ENCODE results near the gene MED29.

The MED29 gene

DNA sequence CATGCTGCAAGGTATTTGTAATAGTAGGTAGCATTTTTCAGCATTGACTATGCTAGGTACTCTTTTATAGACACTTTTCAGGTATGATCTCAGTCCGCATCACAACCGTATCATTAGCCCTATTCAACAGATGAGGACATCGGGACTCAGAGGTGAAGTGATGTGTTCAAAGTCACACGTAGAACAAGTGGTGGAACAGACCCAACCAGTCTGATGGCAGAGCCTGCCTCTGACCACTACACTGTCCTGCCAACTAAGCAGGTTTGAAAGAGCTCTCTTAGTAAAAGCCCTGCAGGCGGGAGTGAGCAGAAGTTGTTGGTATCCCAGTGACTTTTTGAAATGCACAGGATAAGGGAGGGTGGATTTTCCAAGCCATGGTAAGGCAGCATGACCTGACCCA lies 20.4 kb upstream of the MED29 start:
- H3K79me2 ChIP-seq (ENCODE audit: low read length), result no peaks in the 10 kb centered on the region
- no peaks in the 10 kb centered on the region for H3F3A ChIP-seq (ENCODE audit: insufficient read depth, low read length)
- no peaks in the 10 kb centered on the region for H3K4me1 ChIP-seq (ENCODE audit: low read length)
- no peaks in the 10 kb centered on the region for H3K36me3 ChIP-seq (replicated peaks; ENCODE audit: insufficient read depth, low read length)
- no peak overlapping the region for H3K4me2 ChIP-seq (ENCODE audit: low read depth, low read length)
- no peaks in the 10 kb centered on the region for H3K9me2 ChIP-seq (replicated peaks; ENCODE audit: insufficient read depth, low read length)
- H3K4me3 ChIP-seq (ENCODE audit: low read length), result no peak overlapping the region
- H3K27me3 ChIP-seq (replicated peaks; ENCODE audit: insufficient read depth, low read length), result no peaks in the 10 kb centered on the region
- H3K27ac ChIP-seq (ENCODE audit: low read length), result no peak overlapping the region
- H2AFZ ChIP-seq (ENCODE audit: low read length), result no peak overlapping the region
- no peak for DNase-seq
- H3K9me3 ChIP-seq (replicated peaks; ENCODE audit: insufficient read depth, low read length), result no peaks in the 10 kb centered on the region
- TF ChIP-seq, protein P1, sequence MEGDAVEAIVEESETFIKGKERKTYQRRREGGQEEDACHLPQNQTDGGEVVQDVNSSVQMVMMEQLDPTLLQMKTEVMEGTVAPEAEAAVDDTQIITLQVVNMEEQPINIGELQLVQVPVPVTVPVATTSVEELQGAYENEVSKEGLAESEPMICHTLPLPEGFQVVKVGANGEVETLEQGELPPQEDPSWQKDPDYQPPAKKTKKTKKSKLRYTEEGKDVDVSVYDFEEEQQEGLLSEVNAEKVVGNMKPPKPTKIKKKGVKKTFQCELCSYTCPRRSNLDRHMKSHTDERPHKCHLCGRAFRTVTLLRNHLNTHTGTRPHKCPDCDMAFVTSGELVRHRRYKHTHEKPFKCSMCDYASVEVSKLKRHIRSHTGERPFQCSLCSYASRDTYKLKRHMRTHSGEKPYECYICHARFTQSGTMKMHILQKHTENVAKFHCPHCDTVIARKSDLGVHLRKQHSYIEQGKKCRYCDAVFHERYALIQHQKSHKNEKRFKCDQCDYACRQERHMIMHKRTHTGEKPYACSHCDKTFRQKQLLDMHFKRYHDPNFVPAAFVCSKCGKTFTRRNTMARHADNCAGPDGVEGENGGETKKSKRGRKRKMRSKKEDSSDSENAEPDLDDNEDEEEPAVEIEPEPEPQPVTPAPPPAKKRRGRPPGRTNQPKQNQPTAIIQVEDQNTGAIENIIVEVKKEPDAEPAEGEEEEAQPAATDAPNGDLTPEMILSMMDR (IDR thresholded peaks at IDR 0.05; ENCODE audit: low read length), result no peak
- TF ChIP-seq EZH2phosphoT487 (IDR thresholded peaks at IDR 0.05; ENCODE audit: low read length) (no peak), EZH2 (optimal IDR thresholded peaks at IDR 0.05; ENCODE audit: low read depth, low read length) (no peak)
- H4K20me1 ChIP-seq (ENCODE audit: insufficient read depth, low read length), result no peaks in the 10 kb centered on the region
- H3K9ac ChIP-seq (ENCODE audit: low read length), result no peak overlapping the region

DNA sequence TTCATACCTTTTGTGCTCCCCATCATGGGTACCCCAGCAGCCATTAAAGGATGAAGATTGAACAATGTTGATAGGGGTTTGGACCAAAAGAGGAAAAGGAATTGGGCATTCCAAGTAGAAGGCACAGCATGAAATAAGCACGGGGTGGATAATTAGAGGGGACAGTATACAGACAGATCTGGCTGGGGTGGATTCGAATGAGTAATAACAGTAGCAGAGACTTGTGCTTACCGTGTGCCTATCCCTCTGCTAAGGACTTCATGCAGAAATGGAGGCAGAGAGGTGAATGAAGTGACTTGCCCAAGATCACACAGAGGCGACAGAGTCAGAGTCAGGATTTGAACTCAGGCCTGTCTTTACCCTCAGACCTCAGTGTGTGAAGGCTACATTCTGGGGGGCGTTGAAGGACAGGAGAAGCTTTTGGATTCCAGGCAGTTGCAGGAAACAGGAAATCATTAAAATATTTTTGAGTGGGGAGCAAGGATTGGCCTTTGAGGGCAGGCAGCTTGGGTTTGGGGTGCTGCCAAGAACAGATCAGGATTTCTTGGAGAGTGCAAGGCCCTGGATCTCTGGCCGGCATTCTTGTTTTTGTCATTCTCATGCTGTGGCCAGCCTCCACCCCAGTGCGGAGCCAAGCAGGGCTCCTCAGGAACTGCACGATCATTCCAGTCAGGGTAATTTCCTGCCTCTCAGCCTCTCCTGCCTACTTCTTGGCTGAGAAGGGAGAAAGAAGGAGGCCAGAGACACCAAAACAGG lies 19.0 kb upstream of the MED29 start:
- no peaks in the 10 kb centered on the region for H3K79me2 ChIP-seq (ENCODE audit: low read length)
- no peaks in the 10 kb centered on the region for H3K9me3 ChIP-seq (replicated peaks; ENCODE audit: insufficient read depth, low read length)
- H3K27ac ChIP-seq (ENCODE audit: low read length), result no peak overlapping the region
- no peaks in the 10 kb centered on the region for H4K20me1 ChIP-seq (ENCODE audit: insufficient read depth, low read length)
- H3F3A ChIP-seq (ENCODE audit: insufficient read depth, low read length), result no peaks in the 10 kb centered on the region
- no peak overlapping the region for H2AFZ ChIP-seq (ENCODE audit: low read length)
- TF ChIP-seq, protein P1 (IDR thresholded peaks at IDR 0.05; ENCODE audit: low read length), result no peak
- TF ChIP-seq EZH2phosphoT487 (IDR thresholded peaks at IDR 0.05; ENCODE audit: low read length) (no peak), EZH2 (optimal IDR thresholded peaks at IDR 0.05; ENCODE audit: low read depth, low read length) (no peak)
- no peak overlapping the region for H3K4me2 ChIP-seq (ENCODE audit: low read depth, low read length)
- no peaks in the 10 kb centered on the region for H3K27me3 ChIP-seq (replicated peaks; ENCODE audit: insufficient read depth, low read length)
- H3K36me3 ChIP-seq (replicated peaks; ENCODE audit: insufficient read depth, low read length), result no peaks in the 10 kb centered on the region
- no peaks in the 10 kb centered on the region for H3K4me1 ChIP-seq (ENCODE audit: low read length)
- no peak overlapping the region for H3K4me3 ChIP-seq (ENCODE audit: low read length)
- no peak for DNase-seq
- no peaks in the 10 kb centered on the region for H3K9me2 ChIP-seq (replicated peaks; ENCODE audit: insufficient read depth, low read length)
- H3K9ac ChIP-seq (ENCODE audit: low read length), result no peak overlapping the region

DNA sequence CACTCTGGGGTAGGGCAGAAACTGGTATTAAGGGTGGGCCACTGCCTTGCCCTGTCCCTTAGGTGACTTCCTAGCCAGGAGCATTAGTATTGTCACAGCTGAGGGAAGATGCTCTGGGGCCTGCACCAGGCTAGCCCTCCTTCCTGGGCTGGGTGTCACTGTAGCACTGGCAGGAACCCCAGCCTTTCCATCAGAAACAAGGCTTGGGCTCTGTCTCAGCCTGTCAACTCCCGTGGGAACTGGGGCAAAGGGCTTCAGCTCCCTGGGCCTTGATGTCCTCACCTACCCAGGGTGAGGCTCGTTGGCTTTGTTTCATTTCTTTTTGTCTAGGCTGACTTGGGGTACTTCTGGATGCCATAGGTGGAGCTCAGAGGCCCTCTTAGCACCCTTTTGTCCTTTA lies 18.2 kb upstream of the MED29 start:
- H3K27ac ChIP-seq (ENCODE audit: low read length), result no peak overlapping the region
- no peaks in the 10 kb centered on the region for H3K9me2 ChIP-seq (replicated peaks; ENCODE audit: insufficient read depth, low read length)
- no peak overlapping the region for H2AFZ ChIP-seq (ENCODE audit: low read length)
- H3K4me2 ChIP-seq (ENCODE audit: low read depth, low read length), result no peak overlapping the region
- H3K9ac ChIP-seq (ENCODE audit: low read length), result no peak overlapping the region
- DNase-seq, result no peak
- no peaks in the 10 kb centered on the region for H3F3A ChIP-seq (ENCODE audit: insufficient read depth, low read length)
- H3K27me3 ChIP-seq (replicated peaks; ENCODE audit: insufficient read depth, low read length), result no peaks in the 10 kb centered on the region
- H3K79me2 ChIP-seq (ENCODE audit: low read length), result no peaks in the 10 kb centered on the region
- H4K20me1 ChIP-seq (ENCODE audit: insufficient read depth, low read length), result no peaks in the 10 kb centered on the region
- no peaks in the 10 kb centered on the region for H3K36me3 ChIP-seq (replicated peaks; ENCODE audit: insufficient read depth, low read length)
- no peaks in the 10 kb centered on the region for H3K4me1 ChIP-seq (ENCODE audit: low read length)
- no peak overlapping the region for H3K4me3 ChIP-seq (ENCODE audit: low read length)
- TF ChIP-seq EZH2 (optimal IDR thresholded peaks at IDR 0.05; ENCODE audit: low read depth, low read length), result no peak
- TF ChIP-seq, protein P1 (IDR thresholded peaks at IDR 0.05; ENCODE audit: low read length), result no peak
- no peak for TF ChIP-seq EZH2phosphoT487 (IDR thresholded peaks at IDR 0.05; ENCODE audit: low read length)
- no peaks in the 10 kb centered on the region for H3K9me3 ChIP-seq (replicated peaks; ENCODE audit: insufficient read depth, low read length)
